ENCODE data around the gene IARS1.

DNA sequence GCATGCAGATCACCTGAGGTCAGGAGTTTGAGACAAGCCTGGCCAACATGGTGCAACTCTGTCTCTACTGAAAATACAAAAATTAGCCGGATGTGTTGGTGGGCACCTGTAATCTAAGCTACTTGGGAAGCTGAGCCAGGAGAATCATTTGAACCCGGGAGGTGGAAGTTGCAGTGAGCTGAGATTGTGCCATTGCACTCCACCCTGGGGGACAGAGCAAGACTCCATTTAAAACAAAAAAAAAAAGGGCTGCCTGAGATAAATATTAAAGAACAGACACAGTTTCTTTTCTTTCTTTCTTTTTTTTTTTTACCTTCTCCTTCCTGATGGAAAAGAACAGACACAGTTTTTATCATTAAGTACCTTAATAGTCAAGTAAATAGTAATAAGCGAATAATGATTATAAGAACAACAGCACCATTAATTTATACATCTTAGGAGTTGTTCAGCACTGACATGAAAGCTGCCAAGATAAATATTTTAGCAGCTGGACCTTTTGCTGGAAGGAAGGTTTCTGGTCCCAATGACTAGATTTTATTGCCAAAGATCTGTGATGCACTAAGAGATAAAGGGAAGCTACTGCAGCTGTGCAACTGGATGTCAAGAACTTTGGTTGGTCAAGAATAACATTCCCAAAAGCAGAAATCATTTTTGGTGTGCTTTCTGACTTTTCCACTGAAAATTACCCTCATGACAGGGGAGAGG, 39.2 kb upstream of the IARS1 start:
- no peak for TF ChIP-seq CTCF (IDR thresholded peaks at IDR 0.05)
- TF ChIP-seq POLR2A (IDR thresholded peaks at IDR 0.05), result no peak
- no peak for TF ChIP-seq POLR2AphosphoS5 (IDR thresholded peaks at IDR 0.05; ENCODE audit: insufficient read depth in 1 of 2, low read depth in 1 of 2)

Measured in vagina (tissue), 2 donors.